NB4 (cell line): ENCODE data around the gene PITPNB.

ENCODE experiments used
- POLR2A ChIP-seq: IDR thresholded peaks from 2 replicates; pipeline ENCODE4 v1.6.1; 2011; ENCODE audit warnings: mild to moderate bottlenecking; ENCODE audit not compliant: insufficient read length; ENCODE audit errors: extremely low read depth
- TF ChIP-seq, protein P1 (sequence below): IDR thresholded peaks from one replicate; pipeline ENCODE4 v1.5.1; 2012; ENCODE audit warnings: low read depth, low read length

DNA sequence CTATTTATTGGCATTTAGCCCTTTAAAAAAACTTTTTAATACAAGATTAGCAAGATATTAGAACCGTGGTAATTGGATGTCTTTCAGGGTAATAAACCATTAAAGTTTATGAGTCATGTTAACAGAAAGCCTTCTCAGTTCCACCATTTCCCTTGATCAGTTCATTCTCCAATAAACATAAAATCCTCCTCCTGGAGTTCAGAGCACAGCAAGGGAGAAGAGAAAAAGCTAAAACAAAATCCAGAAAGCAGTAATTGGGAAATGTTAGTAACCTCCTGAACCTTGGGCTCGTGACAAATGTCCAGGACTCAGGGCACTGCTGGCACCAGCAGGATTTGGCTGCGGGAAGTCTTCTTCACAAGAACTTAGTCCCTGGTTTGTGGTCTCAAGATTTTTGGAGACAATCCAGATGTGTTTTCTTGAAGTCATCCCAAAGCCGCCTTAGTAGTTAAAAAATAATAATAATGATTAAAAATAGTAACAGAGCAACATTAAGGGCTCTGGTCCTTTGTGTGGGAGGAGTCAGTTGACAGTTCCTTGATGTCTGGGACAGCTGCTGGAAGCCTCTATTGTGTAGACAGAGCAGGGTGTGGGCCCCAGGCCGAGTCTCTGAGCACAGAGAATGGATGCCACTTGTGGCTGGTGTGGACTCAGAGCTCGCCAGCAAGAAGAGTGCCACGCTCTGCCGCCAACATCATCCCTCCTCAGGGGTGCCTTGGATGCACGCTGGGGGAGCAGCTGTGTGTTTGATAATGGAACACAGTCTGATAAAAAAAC is 43.4 kb upstream of the PITPNB start:
- TF ChIP-seq, protein P1, sequence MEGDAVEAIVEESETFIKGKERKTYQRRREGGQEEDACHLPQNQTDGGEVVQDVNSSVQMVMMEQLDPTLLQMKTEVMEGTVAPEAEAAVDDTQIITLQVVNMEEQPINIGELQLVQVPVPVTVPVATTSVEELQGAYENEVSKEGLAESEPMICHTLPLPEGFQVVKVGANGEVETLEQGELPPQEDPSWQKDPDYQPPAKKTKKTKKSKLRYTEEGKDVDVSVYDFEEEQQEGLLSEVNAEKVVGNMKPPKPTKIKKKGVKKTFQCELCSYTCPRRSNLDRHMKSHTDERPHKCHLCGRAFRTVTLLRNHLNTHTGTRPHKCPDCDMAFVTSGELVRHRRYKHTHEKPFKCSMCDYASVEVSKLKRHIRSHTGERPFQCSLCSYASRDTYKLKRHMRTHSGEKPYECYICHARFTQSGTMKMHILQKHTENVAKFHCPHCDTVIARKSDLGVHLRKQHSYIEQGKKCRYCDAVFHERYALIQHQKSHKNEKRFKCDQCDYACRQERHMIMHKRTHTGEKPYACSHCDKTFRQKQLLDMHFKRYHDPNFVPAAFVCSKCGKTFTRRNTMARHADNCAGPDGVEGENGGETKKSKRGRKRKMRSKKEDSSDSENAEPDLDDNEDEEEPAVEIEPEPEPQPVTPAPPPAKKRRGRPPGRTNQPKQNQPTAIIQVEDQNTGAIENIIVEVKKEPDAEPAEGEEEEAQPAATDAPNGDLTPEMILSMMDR: no peak
- TF ChIP-seq POLR2A: no peak
